GM19099 (cell line): ENCODE measurements around the gene SCYGR6.

Experiments used
- POLR2A ChIP-seq: IDR thresholded peaks from 3 replicates; pipeline ENCODE4 v1.6.1; 2011; ENCODE audit warnings: low read depth; ENCODE audit not compliant: insufficient read length; ENCODE audit errors: extremely low read depth

Gene SCYGR6, protein sequence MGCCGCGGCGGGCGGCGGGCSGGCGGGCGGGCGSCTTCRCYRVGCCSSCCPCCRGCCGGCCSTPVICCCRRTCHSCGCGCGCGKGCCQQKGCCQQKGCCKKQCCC

DNA sequence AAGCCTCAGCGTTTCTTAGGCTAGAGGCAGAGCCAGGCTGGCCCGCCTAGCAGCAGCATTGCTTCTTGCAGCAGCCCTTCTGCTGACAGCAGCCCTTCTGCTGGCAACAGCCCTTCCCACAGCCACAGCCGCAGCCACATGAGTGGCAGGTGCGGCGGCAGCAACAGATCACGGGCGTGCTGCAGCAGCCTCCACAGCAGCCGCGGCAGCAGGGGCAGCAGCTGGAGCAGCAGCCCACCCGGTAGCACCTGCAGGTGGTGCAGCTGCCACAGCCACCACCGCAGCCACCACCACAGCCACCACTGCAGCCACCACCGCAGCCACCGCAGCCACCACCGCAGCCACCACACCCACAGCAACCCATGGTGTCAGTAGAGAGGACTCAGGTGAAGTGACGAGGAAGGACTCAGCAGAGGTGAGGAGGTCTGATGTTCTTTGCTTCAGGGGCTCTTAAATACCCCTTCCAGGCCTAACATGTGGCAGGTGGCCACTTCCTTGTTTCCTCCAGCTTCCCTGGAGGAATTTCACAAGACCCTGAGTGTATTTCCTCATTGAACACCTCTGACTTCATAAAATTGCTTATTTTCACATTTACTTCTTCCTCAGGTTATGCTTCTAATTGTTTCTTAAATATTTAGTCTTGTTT, at the start of gene SCYGR6:
Gene SCYGR6, minus strand, starts transcription at position 364 of the 646 bp plus-strand sequence. Its CDS starts 0 bp downstream, at position 364.
- TF ChIP-seq POLR2A, result no peak

- TF ChIP-seq POLR2A, result no peak
These were observed 49.6 kb upstream of the SCYGR6 start for GRCh38 chr2:227774011-227774624.

DNA sequence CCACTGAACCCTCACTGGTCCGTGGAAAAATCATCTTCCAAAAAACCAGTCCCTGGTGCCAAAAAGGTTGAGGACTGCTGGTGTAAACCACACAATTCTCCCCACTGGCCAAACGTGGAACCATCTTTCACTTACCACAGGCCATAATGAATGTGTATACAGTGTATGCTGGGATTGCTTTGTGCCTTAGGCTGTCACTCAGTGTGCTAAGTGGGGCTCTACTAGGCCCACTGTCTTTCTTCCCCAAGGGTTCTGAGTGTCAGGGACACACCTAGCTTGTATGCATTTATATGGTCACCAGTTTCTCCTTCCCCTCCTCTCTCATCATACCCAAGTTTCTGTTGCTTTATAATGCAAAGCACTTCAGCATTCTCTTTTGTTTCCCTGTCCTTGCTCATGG, 48.4 kb upstream of the SCYGR6 start:
- TF ChIP-seq POLR2A, result no peak

DNA sequence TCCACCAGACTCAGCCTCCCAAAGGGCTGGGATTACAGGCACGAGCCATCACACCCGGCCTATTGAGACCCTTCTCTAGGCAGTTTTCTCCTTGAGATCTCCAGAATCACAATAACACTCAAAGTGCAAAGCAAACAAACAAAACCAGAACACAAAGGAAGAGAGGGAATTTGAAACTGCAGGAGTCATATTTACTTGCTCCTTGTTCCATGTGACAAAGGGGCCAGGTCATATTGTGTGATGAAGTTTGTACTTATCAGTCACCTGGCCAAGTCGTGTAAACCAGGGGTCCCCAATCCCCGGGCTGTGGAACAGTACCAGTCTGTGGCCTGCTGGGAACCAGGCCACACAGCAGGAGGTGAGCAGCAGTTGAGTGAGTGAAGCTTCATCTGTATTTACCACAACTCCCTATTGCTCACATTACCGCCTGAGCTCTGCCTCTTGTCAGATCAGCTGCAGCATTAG, 47.7 kb upstream of the SCYGR6 start:
- no peak for TF ChIP-seq POLR2A

DNA sequence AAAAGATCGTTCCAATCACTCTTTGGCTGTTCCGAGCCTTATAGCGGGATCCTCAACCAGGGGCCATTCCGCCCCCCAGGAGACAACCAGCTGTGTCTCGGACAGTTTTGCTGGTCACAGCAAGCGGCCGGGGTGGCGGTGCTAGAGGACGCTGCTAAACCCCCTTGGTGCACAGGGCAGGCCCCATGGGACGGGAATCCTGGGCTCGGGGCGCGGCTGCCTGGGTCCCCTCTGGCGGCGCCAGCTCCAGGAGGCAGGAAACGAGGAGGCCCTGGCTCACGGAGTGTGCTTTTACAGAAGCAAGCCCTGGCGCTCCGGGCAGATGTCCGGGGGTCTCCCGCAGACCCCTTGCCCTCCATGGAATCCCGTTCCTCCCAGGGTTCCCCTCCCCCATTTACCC, 43.3 kb upstream of the SCYGR6 start:
- no peak for TF ChIP-seq POLR2A

DNA sequence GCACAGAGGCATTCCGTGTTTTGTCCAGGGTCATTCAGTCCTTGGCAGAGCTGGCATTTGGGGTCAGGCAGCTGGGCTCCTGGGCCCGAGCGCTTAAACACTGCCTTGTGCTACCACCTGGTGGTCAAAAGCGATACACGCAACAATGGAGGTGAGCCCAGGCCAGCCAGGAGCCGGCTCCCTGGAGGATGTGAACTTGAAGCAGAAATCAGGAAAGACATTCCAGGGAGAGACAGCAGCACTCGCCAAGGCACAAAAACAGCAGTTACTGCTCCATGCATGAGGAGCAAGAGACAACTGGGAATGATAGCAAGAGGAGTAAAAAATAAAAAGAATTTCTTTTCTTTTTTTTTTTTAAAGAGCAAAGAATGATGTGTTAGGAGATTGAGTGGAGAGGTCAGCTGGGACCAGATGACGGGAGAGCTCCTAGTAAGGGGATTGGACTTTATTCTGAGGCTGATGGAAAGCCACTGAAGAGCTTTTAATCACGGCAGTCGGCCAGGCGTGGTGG, 41.9 kb upstream of the SCYGR6 start:
- TF ChIP-seq POLR2A, result no peak

- TF ChIP-seq POLR2A, result no peak
These were observed 41.3 kb upstream of the SCYGR6 start for GRCh38 chr2:227765788-227766372.

DNA sequence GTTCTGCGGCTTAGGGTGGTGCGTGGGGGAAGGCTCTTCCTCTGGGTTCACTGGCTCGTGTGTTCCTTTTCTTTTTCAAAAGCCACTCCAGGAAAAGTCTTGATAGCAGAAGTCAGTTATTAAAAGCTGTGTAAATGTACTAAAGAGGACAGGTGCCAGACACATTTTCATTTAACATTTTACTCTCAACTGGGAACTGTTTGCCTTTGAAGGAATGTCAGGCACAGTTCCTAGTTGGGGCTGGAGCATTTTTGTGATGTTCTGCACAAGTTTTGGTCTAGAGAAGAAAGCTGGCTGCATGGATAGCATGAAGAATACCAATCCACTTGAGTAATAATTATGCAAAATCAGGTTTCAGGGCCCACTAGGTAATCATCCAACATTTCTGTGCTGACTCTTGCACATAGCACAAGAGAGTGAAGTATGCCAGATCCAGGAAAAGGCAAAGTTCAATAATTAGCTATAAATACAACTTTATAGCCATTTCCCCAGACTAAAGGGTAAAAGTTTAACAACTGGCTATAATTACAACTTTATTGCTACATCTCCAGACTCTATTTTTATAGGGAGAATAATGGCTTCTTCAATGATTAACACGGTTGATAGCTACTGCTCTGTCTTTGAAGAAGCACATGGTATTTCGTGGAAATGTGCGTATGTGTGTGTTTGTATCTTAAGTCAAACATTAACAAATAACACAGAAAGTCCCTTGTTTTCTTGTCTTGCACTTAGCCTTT, 37.4 kb upstream of the SCYGR6 start:
- no peak for TF ChIP-seq POLR2A

- TF ChIP-seq POLR2A, result no peak
These were observed 35.0 kb upstream of the SCYGR6 start for GRCh38 chr2:227759411-227760118.

DNA sequence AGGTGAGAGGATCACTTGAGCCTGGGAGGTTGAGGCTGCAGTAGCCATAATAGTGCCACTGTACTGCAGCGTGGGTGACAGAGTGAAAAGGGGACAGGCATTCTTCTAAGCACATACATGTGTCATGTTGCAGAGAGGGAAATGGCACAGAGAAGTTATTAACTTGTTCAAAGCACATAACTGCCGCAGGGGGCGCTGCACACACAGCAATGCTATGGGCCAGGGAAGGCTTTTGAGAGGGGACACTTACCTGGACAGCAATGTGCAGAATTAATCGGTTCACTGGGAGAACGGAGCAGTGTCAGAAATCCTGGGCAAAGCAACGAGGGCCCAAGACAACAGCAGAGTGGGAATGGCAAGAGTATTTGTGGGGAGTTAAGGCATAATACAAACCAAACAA, 23.5 kb upstream of the SCYGR6 start:
- TF ChIP-seq POLR2A, result no peak

- no peak for TF ChIP-seq POLR2A
These were observed 21.0 kb upstream of the SCYGR6 start, which contains the start of gene SCYGR8 for GRCh38 chr2:227745594-227745993. TSS of gene SCYGR8 (plus strand) at chr2:227745894. CDS start at chr2:227745894, 0 bp downstream.

- no peak for TF ChIP-seq POLR2A
These were observed 14.8 kb upstream of the SCYGR6 start for GRCh38 chr2:227739351-227739750.

- no peak for TF ChIP-seq POLR2A
These were observed 3.5 kb upstream of the SCYGR6 start, which contains the start of gene SCYGR7 for GRCh38 chr2:227728035-227728434. TSS of gene SCYGR7 (plus strand) at chr2:227728335. CDS start at chr2:227728335, 0 bp downstream.

GRCh38 chr2:227720680-227721079, 3.9 kb downstream of the SCYGR6 start:
- no peak for TF ChIP-seq POLR2A
